ENCODE data around the gene PAIP2B. TPM values are rescaled to one million over a fixed set of nuclear protein-coding genes. Genes with fewer than 3 reads are reported as not detected.
"Not testable (repeated sequence)": the region's sequence is repeated elsewhere in the genome, so short reads cannot be mapped to it uniquely, and the experiment has no call there.

Gene PAIP2B
- total RNA-seq, 3 donors from 2014 or later (not counting 1 experiment from before 2014, with no cell fraction given): 1.9 to 3.4 (median 3.2) TPM

DNA sequence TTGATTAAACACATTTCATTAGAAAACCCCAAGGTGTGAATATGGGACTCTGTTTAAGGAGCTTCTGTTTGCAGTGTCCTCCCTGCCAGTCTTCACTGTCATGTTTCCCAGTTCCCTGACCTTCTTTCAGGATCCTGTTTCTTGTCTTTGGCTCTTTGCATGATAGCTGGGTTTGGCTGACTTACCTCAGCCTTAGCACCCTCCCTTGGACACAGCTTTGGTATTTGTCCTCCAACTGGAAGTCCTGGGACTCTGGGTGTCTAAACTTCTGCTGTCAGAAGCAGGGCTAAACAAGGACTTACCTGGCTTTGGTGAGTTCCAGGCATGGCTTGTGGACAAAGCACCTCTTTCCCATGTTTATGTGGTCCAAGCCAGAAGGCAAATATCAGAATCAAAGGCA is 11.2 kb upstream of the PAIP2B start:
- Histone ChIP-seq H3K27ac (ENCODE audit: low read length) (no peak overlapping the region), H3K4me1 (ENCODE audit: control insufficient read depth, insufficient read depth, low read length) (no peaks in the 10 kb centered on the region), H3K36me3 (ENCODE audit: control insufficient read depth, insufficient read depth, low read length) (no peaks in the 10 kb centered on the region), H3K4me3 (ENCODE audit: low read length) (no peak overlapping the region), H3K27me3 (ENCODE audit: control insufficient read depth, insufficient read depth, low read length) (no peaks in the 10 kb centered on the region), H3K9me3 (ENCODE audit: control insufficient read depth, insufficient read depth, low read length) (peaks cover 3% of the 10 kb centered on the region)
- no peak overlapping the region for H3K4me3 Mint-ChIP-seq
- H3K9me3 Mint-ChIP-seq: no peaks in the 10 kb centered on the region
- DNase-seq: no peak
- no peaks in the 10 kb centered on the region for H3K4me1 Mint-ChIP-seq
- peaks cover 28 to 32% of the 10 kb centered on the region in 2 donors for H3K27me3 Mint-ChIP-seq (ENCODE audit: low read depth in 2 of 2)
- intact Hi-C loops (cut with micrococcal nuclease): no loop called here
- H3K36me3 Mint-ChIP-seq: no peaks in the 10 kb centered on the region
- H3K27ac Mint-ChIP-seq: no peak overlapping the region
- TF ChIP-seq, protein P1, sequence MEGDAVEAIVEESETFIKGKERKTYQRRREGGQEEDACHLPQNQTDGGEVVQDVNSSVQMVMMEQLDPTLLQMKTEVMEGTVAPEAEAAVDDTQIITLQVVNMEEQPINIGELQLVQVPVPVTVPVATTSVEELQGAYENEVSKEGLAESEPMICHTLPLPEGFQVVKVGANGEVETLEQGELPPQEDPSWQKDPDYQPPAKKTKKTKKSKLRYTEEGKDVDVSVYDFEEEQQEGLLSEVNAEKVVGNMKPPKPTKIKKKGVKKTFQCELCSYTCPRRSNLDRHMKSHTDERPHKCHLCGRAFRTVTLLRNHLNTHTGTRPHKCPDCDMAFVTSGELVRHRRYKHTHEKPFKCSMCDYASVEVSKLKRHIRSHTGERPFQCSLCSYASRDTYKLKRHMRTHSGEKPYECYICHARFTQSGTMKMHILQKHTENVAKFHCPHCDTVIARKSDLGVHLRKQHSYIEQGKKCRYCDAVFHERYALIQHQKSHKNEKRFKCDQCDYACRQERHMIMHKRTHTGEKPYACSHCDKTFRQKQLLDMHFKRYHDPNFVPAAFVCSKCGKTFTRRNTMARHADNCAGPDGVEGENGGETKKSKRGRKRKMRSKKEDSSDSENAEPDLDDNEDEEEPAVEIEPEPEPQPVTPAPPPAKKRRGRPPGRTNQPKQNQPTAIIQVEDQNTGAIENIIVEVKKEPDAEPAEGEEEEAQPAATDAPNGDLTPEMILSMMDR (IDR thresholded peaks at IDR 0.05): no peak
- no peak for ATAC-seq

DNA sequence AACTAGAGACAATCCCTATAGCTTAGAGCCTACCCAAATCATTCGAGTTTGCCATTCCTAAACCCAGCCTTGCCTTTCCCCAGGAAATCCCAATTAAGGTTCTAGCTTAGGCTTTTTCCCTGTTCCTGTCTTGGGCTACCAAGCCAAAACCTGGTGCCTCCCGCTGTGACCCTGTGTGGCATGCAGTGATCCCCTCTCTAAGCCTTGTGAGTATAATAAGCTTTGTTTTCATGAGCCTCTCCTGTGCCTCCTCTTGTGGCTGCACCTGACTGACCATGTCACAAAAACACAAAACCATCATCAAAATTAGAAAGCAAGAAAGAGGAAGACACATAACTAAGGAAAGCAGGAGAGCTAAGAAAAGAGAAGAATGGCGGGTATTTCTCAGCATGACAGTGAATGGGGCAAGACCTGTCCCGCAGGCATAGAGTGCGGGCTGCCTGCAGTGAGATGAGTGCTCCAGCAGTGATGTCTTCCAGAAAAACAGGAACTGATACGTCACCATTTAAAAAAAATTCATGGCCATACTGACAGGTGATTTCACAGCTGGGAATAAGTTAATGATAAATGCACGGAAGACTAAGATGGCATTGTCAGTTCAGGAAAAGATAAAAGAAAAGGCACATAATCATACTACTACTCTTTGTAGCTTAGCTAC is 9.2 kb upstream of the PAIP2B start:
- H3K4me1 ChIP-seq (ENCODE audit: control insufficient read depth, insufficient read depth, low read length): no peaks in the 10 kb centered on the region
- ATAC-seq (no peak), DNase-seq (no peak)
- H3K27me3 ChIP-seq (ENCODE audit: control insufficient read depth, insufficient read depth, low read length): no peaks in the 10 kb centered on the region
- Mint-ChIP-seq H3K27me3 (ENCODE audit: low read depth in 2 of 2) (peaks cover 29 to 36% of the 10 kb centered on the region in 2 donors), H3K4me3 (no peak overlapping the region), H3K36me3 (no peaks in the 10 kb centered on the region), H3K4me1 (no peaks in the 10 kb centered on the region), H3K27ac (no peak overlapping the region), H3K9me3 (peaks cover 0 to 4% of the 10 kb centered on the region in 2 donors)
- TF ChIP-seq, protein P1 (IDR thresholded peaks at IDR 0.05): no peak
- WGBS (ENCODE audit: insufficient coverage): 50% methylated on average over 6 of the region's 7 CpGs
- no peak overlapping the region for H3K4me3 ChIP-seq (ENCODE audit: low read length)
- intact Hi-C loops (cut with micrococcal nuclease): no loop called here
- H3K27ac ChIP-seq (ENCODE audit: low read length): peak overlapping the region; percentile 1
- H3K9me3 ChIP-seq (ENCODE audit: control insufficient read depth, insufficient read depth, low read length): peaks cover 7% of the 10 kb centered on the region
- H3K36me3 ChIP-seq (ENCODE audit: control insufficient read depth, insufficient read depth, low read length): no peaks in the 10 kb centered on the region

DNA sequence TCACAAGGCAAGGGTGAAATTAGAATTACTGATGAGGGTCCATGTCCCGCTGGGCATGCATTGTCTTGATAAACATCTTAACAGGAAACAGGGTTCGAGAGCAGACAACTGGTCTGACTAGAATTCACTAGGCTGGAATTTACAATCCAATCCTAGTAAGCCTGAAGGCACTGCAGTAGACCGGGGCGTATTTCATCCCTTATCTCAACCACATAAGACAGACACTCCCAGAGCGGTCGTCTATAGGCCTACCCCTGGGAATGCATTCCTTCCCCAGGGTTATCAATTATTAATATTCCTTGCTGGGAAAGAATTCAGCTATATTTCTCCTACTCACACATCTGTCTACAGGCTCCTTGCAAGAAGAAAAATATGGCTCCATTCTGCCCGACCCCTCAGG is 6.2 kb upstream of the PAIP2B start:
- H3K27ac Mint-ChIP-seq; H3K27me3 ChIP-seq (ENCODE audit: control insufficient read depth, insufficient read depth, low read length); H3K9me3 Mint-ChIP-seq; H3K27ac ChIP-seq (ENCODE audit: low read length); H3K4me3 ChIP-seq (ENCODE audit: low read length); DNase-seq; intact Hi-C loops (cut with micrococcal nuclease); H3K4me3 Mint-ChIP-seq; H3K4me1 Mint-ChIP-seq; H3K36me3 ChIP-seq (ENCODE audit: control insufficient read depth, insufficient read depth, low read length); H3K36me3 Mint-ChIP-seq; H3K9me3 ChIP-seq (ENCODE audit: control insufficient read depth, insufficient read depth, low read length); H3K4me1 ChIP-seq (ENCODE audit: control insufficient read depth, insufficient read depth, low read length); ATAC-seq: not testable (repeated sequence)
- 92% methylated on average over 7 of the region's 7 CpGs for WGBS (ENCODE audit: insufficient coverage)
- H3K27me3 Mint-ChIP-seq (ENCODE audit: low read depth in 2 of 2): peaks cover 18 to 34% of the 10 kb centered on the region in 2 donors

DNA sequence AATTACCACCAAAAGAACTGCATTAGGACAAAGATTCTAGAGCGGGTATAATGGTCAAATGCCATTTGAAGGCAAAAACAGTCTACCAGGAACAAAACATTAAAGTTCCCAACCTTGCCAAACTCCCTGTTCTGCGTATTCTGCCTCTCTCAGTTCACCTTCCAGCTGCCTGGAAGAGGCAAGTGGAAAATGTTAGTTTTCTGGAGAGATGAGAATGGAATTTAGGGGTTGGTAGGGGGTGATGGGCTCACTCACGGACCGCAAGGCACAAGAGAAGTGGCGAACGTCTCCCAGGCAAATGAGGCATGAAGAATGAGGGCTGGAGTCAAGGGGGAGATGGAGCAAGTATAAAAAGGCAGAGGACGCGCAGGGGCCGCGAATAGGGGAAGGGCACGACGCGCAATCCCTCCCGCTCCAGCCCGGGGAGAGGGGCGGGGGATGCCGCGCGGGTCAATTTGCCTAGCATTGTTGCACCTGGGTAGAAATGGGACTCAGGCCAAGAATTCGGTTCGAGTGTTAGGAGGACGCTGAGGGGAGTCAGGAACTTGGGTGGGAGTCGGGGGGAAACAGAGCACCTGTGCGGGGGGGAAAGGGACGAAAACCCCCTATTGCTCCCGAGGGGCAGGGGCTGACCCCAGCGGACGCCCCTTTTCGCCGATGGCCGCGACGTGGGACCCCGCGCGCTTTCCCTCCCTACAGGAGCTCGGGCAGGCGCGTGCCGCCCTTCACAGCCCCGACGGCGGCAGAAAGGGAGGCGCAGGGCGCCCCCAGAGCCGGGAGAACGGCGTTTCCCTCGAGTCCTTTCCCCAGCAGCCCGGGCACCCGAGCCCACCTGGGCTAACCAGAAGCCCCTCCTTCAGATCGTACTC is 573 bp downstream of the PAIP2B start:
- Mint-ChIP-seq H3K4me1 (peaks cover 14 to 15% of the 10 kb centered on the region in 2 donors), H3K36me3 (no peaks in the 10 kb centered on the region), H3K27ac (peak overlapping the region; percentile 87), H3K9me3 (no peaks in the 10 kb centered on the region), H3K27me3 (ENCODE audit: low read depth in 2 of 2) (peaks cover 0 to 9% of the 10 kb centered on the region in 2 donors), H3K4me3 (peak overlapping the region; percentile 96)
- 2% methylated on average over 51 of the region's 52 CpGs for WGBS (ENCODE audit: insufficient coverage)
- H3K36me3 ChIP-seq (ENCODE audit: control insufficient read depth, insufficient read depth, low read length): no peaks in the 10 kb centered on the region
- peak; percentile 14 to 18 (median 17) for ATAC-seq
- H3K4me3 ChIP-seq (ENCODE audit: low read length): peak overlapping the region; percentile 63
- intact Hi-C loops (cut with micrococcal nuclease): loop anchor here (5.0 kb wide), 1 partner anchor 94 kb away; the partner anchor contains the start of genes MCEE and MPHOSPH10
- H3K9me3 ChIP-seq (ENCODE audit: control insufficient read depth, insufficient read depth, low read length): no peaks in the 10 kb centered on the region
- DNase-seq: peak in 1 of 2 donors; percentile 58
- peak overlapping the region; percentile 61 for H3K27ac ChIP-seq (ENCODE audit: low read length)
- H3K4me1 ChIP-seq (ENCODE audit: control insufficient read depth, insufficient read depth, low read length): peaks cover 12% of the 10 kb centered on the region
- no peaks in the 10 kb centered on the region for H3K27me3 ChIP-seq (ENCODE audit: control insufficient read depth, insufficient read depth, low read length)
- TF ChIP-seq, protein P1 (IDR thresholded peaks at IDR 0.05): no peak
